Coronary artery (tissue), 2 donors: ENCODE data around the gene GOLGA5.

Experiments
- DNase-seq: peaks from one replicate; pipeline ENCODE4 v3.0.0-alpha.2; 2017; ENCODE audit warnings: low spot score
- H3K27ac ChIP-seq, 2 donors: fragments of 200-600 bp; sonication (generic); one replicate each; pipeline ENCODE4 v1.5.1; 2016 to 2019
- H3K4me3 ChIP-seq: fragments of 200-600 bp; sonication (generic); 2 replicates; pipeline ENCODE4 v1.5.1; 2016; ENCODE audit warnings: mild to moderate bottlenecking, moderate library complexity
- CTCF ChIP-seq: fragments of 200-600 bp; sonication (generic); IDR thresholded peaks from one replicate; pipeline ENCODE4 v1.5.1; 2019; ENCODE audit warnings: antibody characterized with exemption

The GOLGA5 gene

GRCh38 chr14:92887157-92887556 lies 93.1 kb downstream of the GOLGA5 start:
- no peak for DNase-seq
- H3K27ac ChIP-seq = no peak overlapping the region
- H3K4me3 ChIP-seq = no peak overlapping the region
- no peak for TF ChIP-seq CTCF

- H3K27ac ChIP-seq = no peak overlapping the region
- TF ChIP-seq CTCF = no peak
- H3K4me3 ChIP-seq = no peak overlapping the region
- DNase-seq = no peak
These were observed 94.8 kb downstream of the GOLGA5 start for GRCh38 chr14:92888896-92889295.
